ENCODE data around the gene KREMEN1.

- TF ChIP-seq EZH2 (IDR thresholded peaks at IDR 0.05; ENCODE audit: low read length, unreplicated experiment): no peak
- TF ChIP-seq, protein P1, sequence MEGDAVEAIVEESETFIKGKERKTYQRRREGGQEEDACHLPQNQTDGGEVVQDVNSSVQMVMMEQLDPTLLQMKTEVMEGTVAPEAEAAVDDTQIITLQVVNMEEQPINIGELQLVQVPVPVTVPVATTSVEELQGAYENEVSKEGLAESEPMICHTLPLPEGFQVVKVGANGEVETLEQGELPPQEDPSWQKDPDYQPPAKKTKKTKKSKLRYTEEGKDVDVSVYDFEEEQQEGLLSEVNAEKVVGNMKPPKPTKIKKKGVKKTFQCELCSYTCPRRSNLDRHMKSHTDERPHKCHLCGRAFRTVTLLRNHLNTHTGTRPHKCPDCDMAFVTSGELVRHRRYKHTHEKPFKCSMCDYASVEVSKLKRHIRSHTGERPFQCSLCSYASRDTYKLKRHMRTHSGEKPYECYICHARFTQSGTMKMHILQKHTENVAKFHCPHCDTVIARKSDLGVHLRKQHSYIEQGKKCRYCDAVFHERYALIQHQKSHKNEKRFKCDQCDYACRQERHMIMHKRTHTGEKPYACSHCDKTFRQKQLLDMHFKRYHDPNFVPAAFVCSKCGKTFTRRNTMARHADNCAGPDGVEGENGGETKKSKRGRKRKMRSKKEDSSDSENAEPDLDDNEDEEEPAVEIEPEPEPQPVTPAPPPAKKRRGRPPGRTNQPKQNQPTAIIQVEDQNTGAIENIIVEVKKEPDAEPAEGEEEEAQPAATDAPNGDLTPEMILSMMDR (conservative IDR thresholded peaks at IDR 0.05; ENCODE audit: low read depth, low read length): no peak
These were observed 41.4 kb upstream of the KREMEN1 start for GRCh38 chr22:29031227-29032011.

All from PC-3 (cell line).